Esophagus muscularis mucosa (tissue), 4 donors: ENCODE measurements around the gene GATA3.

Experiments
- CTCF ChIP-seq, 3 experiments: fragments of 200-600 bp in 2 of 3; fragments of 450-650 bp in 1 of 3; sonication (generic) in 2 of 3; IDR thresholded peaks; one replicate each; pipeline ENCODE4 v1.5.1; 2017 to 2019; ENCODE audit warnings: antibody characterized with exemption in 3 of 3, mild to moderate bottlenecking in 2 of 3, moderate library complexity in 1 of 3
- EP300 ChIP-seq: sonication (generic); formaldehyde crosslinking; IDR thresholded peaks from one replicate; pipeline ENCODE4 v1.6.1; 2017; ENCODE audit warnings: antibody characterized with exemption
- POLR2A ChIP-seq: fragments of 450-650 bp; IDR thresholded peaks from one replicate; pipeline ENCODE4 v1.6.1; 2017; ENCODE audit warnings: antibody characterized with exemption, moderate library complexity, mild to moderate bottlenecking, low read depth
- POLR2AphosphoS5 ChIP-seq, 2 donors: sonication (generic); formaldehyde crosslinking; IDR thresholded peaks; one replicate each; pipeline ENCODE4 v1.6.1; 2017; ENCODE audit warnings: antibody characterized with exemption in 2 of 2

- TF ChIP-seq POLR2AphosphoS5 (IDR thresholded peaks at IDR 0.05) (no peak), CTCF (IDR thresholded peaks at IDR 0.05) (no peak), POLR2A (no peak), EP300 (no peak)
Observed at GRCh38 chr10:8040651-8041050, 13.8 kb upstream of the GATA3 start.
